ENCODE results near the gene GPAT2. TPM values are rescaled to one million over a fixed set of nuclear protein-coding genes. Genes with fewer than 3 reads are reported as not detected.
"Not testable (repeated sequence)": the region's sequence is repeated elsewhere in the genome, so short reads cannot be mapped to it uniquely, and the experiment has no call there.

The GPAT2 gene
- total and polyA plus RNA-seq, 2 of the 4 experiments (the other 2 are of a cell fraction): 0.36 to 0.53 TPM

GRCh38 chr2:96021142-96021541 lies 13.6 kb downstream of the GPAT2 start:
- H3K9ac ChIP-seq (ENCODE audit: low read depth, low read length); H3K27ac ChIP-seq (ENCODE audit: insufficient read depth, low read length); H2AK5ac ChIP-seq (ENCODE audit: low read depth, low read length); H2AFZ ChIP-seq (replicated peaks; ENCODE audit: low read length, poor library complexity); BruUV-seq (replicated peaks); H3K9me1 ChIP-seq (ENCODE audit: insufficient read depth, low read length); CTCF ChIA-PET; intact Hi-C loops (cut with micrococcal nuclease); POLR2A ChIA-PET (ENCODE audit: unreplicated experiment); H3K14ac ChIP-seq (replicated peaks; ENCODE audit: low read depth, low read length); H4K5ac ChIP-seq (ENCODE audit: low read depth, low read length); H3K27me3 ChIP-seq (ENCODE audit: control insufficient read depth, insufficient read depth, low read length); H2BK5ac ChIP-seq (ENCODE audit: low read depth, low read length, poor library complexity, severe bottlenecking); H3K18ac ChIP-seq (ENCODE audit: low read depth, low read length); H4K8ac ChIP-seq (ENCODE audit: low read depth in 2 of 2, low read length in 2 of 2); H3K9me3 ChIP-seq (ENCODE audit: control insufficient read depth, insufficient read depth, low read length); H3K4me3 ChIP-seq (ENCODE audit: insufficient read depth, low read depth, low read length); H2BK120ac ChIP-seq (ENCODE audit: low read depth, low read length); H3K36me3 ChIP-seq (ENCODE audit: control insufficient read depth, insufficient read depth, low read length); H3K4ac ChIP-seq (ENCODE audit: low read depth, low read length); ATAC-seq (ENCODE audit: low read depth); H2BK20ac ChIP-seq (ENCODE audit: low read depth, low read length); H3K4me1 ChIP-seq (ENCODE audit: control insufficient read depth, insufficient read depth, low read length); H3K79me1 ChIP-seq (ENCODE audit: low read depth in 1 of 2, low read length in 2 of 2); DNase-seq; H3K56ac ChIP-seq (ENCODE audit: extremely low read depth, insufficient read depth, low read length); H3K4me2 ChIP-seq (ENCODE audit: low read depth, low read length); H2AK9ac ChIP-seq (replicated peaks; ENCODE audit: low read depth, low read length, poor library complexity); H4K20me1 ChIP-seq (ENCODE audit: insufficient read depth, low read length); H3K23ac ChIP-seq (ENCODE audit: low read depth, low read length); H4K91ac ChIP-seq (ENCODE audit: insufficient read depth, low read depth, low read length); H2BK15ac ChIP-seq (ENCODE audit: low read depth, low read length); dilution Hi-C loops (cut with HindIII; ENCODE audit: low sequenced_read_pairs, unreplicated experiment): not testable (repeated sequence)
- in situ Hi-C loops (cut with MboI; ENCODE audit: low sequenced_read_pairs): loop anchor here (25.0 kb wide), 4 partner anchors 91 to 491 kb away; partner anchors contain the start of genes ADRA2B, CIAO1, NEURL3 and TMEM127
- WGBS, 2 experiments (ENCODE audit: extremely low coverage in 2 of 2, insufficient read length in 1 of 2): no CpG with 5 or more reads among the region's 4 CpGs

- H3K4ac ChIP-seq (ENCODE audit: low read depth, low read length); H3K36me3 ChIP-seq (ENCODE audit: control insufficient read depth, insufficient read depth, low read length); H3K23ac ChIP-seq (ENCODE audit: low read depth, low read length); H3K9me3 ChIP-seq (ENCODE audit: control insufficient read depth, insufficient read depth, low read length); H3K14ac ChIP-seq (replicated peaks; ENCODE audit: low read depth, low read length); CTCF ChIA-PET; BruUV-seq (replicated peaks); H2AK5ac ChIP-seq (ENCODE audit: low read depth, low read length); H2BK120ac ChIP-seq (ENCODE audit: low read depth, low read length); H2BK20ac ChIP-seq (ENCODE audit: low read depth, low read length); DNase-seq; H3K4me3 ChIP-seq (ENCODE audit: insufficient read depth, low read depth, low read length); H2BK15ac ChIP-seq (ENCODE audit: low read depth, low read length); intact Hi-C loops (cut with micrococcal nuclease); H3K4me1 ChIP-seq (ENCODE audit: control insufficient read depth, insufficient read depth, low read length); POLR2A ChIA-PET (ENCODE audit: unreplicated experiment); H3K56ac ChIP-seq (ENCODE audit: extremely low read depth, insufficient read depth, low read length); dilution Hi-C loops (cut with HindIII; ENCODE audit: low sequenced_read_pairs, unreplicated experiment); H2BK5ac ChIP-seq (ENCODE audit: low read depth, low read length, poor library complexity, severe bottlenecking); H4K20me1 ChIP-seq (ENCODE audit: insufficient read depth, low read length); H3K18ac ChIP-seq (ENCODE audit: low read depth, low read length); H3K9me1 ChIP-seq (ENCODE audit: insufficient read depth, low read length); H3K79me1 ChIP-seq (ENCODE audit: low read depth in 1 of 2, low read length in 2 of 2); H3K27ac ChIP-seq (ENCODE audit: insufficient read depth, low read length); H4K8ac ChIP-seq (ENCODE audit: low read depth in 2 of 2, low read length in 2 of 2); H3K9ac ChIP-seq (ENCODE audit: low read depth, low read length); H2AK9ac ChIP-seq (replicated peaks; ENCODE audit: low read depth, low read length, poor library complexity); H3K4me2 ChIP-seq (ENCODE audit: low read depth, low read length); H4K5ac ChIP-seq (ENCODE audit: low read depth, low read length); H4K91ac ChIP-seq (ENCODE audit: insufficient read depth, low read depth, low read length); H3K27me3 ChIP-seq (ENCODE audit: control insufficient read depth, insufficient read depth, low read length); H2AFZ ChIP-seq (replicated peaks; ENCODE audit: low read length, poor library complexity): not testable (repeated sequence)
- ATAC-seq (ENCODE audit: low read depth): peak; percentile 28; the same call in 1 of the 2 replicates
- no CpG with 5 or more reads among the region's 9 CpGs for WGBS, 2 experiments (ENCODE audit: extremely low coverage in 2 of 2, insufficient read length in 1 of 2)
- in situ Hi-C loops (cut with MboI; ENCODE audit: low sequenced_read_pairs): loop anchor here (25.0 kb wide), 4 partner anchors 92 to 492 kb away; partner anchors contain the start of genes ADRA2B, CIAO1, NEURL3 and TMEM127
Measured at GRCh38 chr2:96019909-96020590, 14.7 kb downstream of the GPAT2 start.

Measured in IMR-90 (cell line).